ENCODE data around the gene INKA2. TPM values are rescaled to one million over a fixed set of nuclear protein-coding genes. Genes with fewer than 3 reads are reported as not detected.

INKA2 gene
- total RNA-seq, 1 experiment from 2014 or later: 0.62 TPM

DNA sequence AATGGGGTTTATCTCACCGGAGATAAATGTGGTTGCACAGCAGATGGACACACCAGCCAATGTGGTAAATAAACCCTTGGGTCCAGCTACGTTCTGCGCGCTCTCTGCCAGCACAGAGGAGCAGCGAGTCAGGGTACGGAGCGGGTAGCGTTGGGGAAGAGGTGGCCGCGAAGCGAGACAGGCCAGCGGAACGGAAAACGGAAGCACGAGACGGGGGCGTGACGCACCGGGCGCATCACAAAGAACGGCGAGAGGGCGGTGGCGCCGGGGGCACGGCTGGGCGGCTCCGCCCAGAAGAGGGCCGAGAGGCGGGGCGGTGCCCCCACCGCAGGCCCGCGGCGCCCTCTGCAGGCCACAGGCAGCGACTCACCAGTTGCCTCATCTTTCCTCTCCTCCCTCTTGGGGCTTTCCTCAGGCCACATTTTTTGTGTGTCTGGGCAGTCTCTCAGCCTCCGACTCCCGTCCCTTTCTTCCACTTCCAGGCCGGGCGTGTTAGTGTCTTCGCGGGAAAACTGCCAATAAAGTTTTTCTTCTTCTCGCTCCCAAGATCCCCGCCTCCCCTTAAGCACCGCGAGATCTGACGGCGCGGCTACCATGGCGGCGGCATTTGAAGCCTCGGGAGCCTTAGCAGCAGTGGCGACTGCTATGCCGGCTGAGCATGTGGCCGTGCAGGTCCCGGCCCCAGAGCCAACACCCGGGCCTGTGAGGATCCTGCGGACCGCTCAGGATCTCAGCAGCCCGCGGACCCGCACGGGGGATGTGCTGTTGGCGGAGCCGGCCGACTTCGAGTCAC, 16.3 kb upstream of the INKA2 start, which contains the start of gene DDX20:
Gene DDX20, plus strand, starts transcription at position 571 of the 793 bp plus-strand sequence. Its CDS starts 24 bp downstream, at position 595.
- H3K27me3 ChIP-seq (replicated peaks; ENCODE audit: insufficient read depth, low read depth, low read length, poor library complexity): no peaks in the 10 kb centered on the region
- peaks cover 7% of the 10 kb centered on the region for H3K4me1 ChIP-seq (ENCODE audit: insufficient read depth, low read length, poor library complexity, severe bottlenecking)
- BruUV-seq (replicated peaks): no TSS peak
- peak; percentile 98 for DNase-seq (ENCODE audit: low spot score)
- TF ChIP-seq, protein P1, sequence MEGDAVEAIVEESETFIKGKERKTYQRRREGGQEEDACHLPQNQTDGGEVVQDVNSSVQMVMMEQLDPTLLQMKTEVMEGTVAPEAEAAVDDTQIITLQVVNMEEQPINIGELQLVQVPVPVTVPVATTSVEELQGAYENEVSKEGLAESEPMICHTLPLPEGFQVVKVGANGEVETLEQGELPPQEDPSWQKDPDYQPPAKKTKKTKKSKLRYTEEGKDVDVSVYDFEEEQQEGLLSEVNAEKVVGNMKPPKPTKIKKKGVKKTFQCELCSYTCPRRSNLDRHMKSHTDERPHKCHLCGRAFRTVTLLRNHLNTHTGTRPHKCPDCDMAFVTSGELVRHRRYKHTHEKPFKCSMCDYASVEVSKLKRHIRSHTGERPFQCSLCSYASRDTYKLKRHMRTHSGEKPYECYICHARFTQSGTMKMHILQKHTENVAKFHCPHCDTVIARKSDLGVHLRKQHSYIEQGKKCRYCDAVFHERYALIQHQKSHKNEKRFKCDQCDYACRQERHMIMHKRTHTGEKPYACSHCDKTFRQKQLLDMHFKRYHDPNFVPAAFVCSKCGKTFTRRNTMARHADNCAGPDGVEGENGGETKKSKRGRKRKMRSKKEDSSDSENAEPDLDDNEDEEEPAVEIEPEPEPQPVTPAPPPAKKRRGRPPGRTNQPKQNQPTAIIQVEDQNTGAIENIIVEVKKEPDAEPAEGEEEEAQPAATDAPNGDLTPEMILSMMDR (conservative IDR thresholded peaks at IDR 0.05; ENCODE audit: low read depth, low read length): peak; percentile 83
- no peak for TF ChIP-seq EZH2 (IDR thresholded peaks at IDR 0.05; ENCODE audit: borderline replicate concordance, low read depth, low read length, poor library complexity, severe bottlenecking)
- peak within 1 kb of the TSS; percentile 92 for H3K4me3 ChIP-seq (ENCODE audit: low read depth, low read length, poor library complexity, severe bottlenecking)
- H3K36me3 ChIP-seq (ENCODE audit: insufficient read depth, low read length, poor library complexity, severe bottlenecking): peaks cover 22% of the 10 kb centered on the region
- peak within 1 kb of the TSS; percentile 95 for H3K27ac ChIP-seq (ENCODE audit: low read depth, low read length, poor library complexity, severe bottlenecking)
- ChIA-PET CTCF (interaction anchor here (0.5 to 1.1 kb wide), 3 partner anchors 12 to 248 kb away, joined by 3 to 4 read pairs (median 3); partner anchors contain the start of gene INKA2), POLR2A (ENCODE audit: low non-redundant PET) (no interaction called here)
- intact Hi-C loops (cut with micrococcal nuclease; ENCODE audit: unreplicated experiment): loop anchor here (1.0 to 5.0 kb wide), 2 partner anchors 15 to 308 kb away; partner anchors contain the start of genes ATP5PB and WDR77
- H3K9me3 ChIP-seq (ENCODE audit: low read depth, low read length, poor library complexity, severe bottlenecking): no peaks in the 10 kb centered on the region

DNA sequence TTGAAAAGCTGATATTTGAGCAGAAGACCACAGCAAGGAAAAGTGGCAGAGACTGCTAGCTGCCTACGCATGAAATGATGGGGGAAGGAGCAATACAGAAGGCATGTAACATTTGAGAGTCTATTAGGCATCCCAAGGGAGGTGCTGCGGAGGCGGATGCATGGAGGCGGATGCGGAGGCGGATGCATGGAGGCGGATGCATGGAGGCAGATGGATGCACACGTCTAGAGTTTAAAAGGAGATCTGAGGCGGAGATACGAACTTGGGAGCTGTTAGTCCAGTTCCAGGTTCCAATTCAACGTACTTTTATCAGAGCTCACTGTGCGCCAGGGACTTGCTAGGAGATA, 15.8 kb upstream of the INKA2 start:
- TF ChIP-seq EZH2 (IDR thresholded peaks at IDR 0.05; ENCODE audit: borderline replicate concordance, low read depth, low read length, poor library complexity, severe bottlenecking): no peak
- TF ChIP-seq, protein P1 (conservative IDR thresholded peaks at IDR 0.05; ENCODE audit: low read depth, low read length): no peak
- peaks cover 7% of the 10 kb centered on the region for H3K4me1 ChIP-seq (ENCODE audit: insufficient read depth, low read length, poor library complexity, severe bottlenecking)
- CTCF ChIA-PET: interaction anchor here (0.5 to 1.1 kb wide), 3 partner anchors 13 to 247 kb away, joined by 3 to 4 read pairs (median 3); partner anchors contain the start of gene INKA2
- POLR2A ChIA-PET (ENCODE audit: low non-redundant PET): no interaction called here
- H3K36me3 ChIP-seq (ENCODE audit: insufficient read depth, low read length, poor library complexity, severe bottlenecking): peaks cover 16% of the 10 kb centered on the region
- H3K4me3 ChIP-seq (ENCODE audit: low read depth, low read length, poor library complexity, severe bottlenecking): peak overlapping the region; percentile 92
- no peaks in the 10 kb centered on the region for H3K9me3 ChIP-seq (ENCODE audit: low read depth, low read length, poor library complexity, severe bottlenecking)
- TSS peak; percentile 77 for BruUV-seq (replicated peaks)
- peak overlapping the region; percentile 95 for H3K27ac ChIP-seq (ENCODE audit: low read depth, low read length, poor library complexity, severe bottlenecking)
- DNase-seq (ENCODE audit: low spot score): peak; percentile 82
- intact Hi-C loops (cut with micrococcal nuclease; ENCODE audit: unreplicated experiment): loop anchor here (1.0 to 5.0 kb wide), 2 partner anchors 15 to 308 kb away; partner anchors contain the start of genes ATP5PB and WDR77
- H3K27me3 ChIP-seq (replicated peaks; ENCODE audit: insufficient read depth, low read depth, low read length, poor library complexity): no peaks in the 10 kb centered on the region

DNA sequence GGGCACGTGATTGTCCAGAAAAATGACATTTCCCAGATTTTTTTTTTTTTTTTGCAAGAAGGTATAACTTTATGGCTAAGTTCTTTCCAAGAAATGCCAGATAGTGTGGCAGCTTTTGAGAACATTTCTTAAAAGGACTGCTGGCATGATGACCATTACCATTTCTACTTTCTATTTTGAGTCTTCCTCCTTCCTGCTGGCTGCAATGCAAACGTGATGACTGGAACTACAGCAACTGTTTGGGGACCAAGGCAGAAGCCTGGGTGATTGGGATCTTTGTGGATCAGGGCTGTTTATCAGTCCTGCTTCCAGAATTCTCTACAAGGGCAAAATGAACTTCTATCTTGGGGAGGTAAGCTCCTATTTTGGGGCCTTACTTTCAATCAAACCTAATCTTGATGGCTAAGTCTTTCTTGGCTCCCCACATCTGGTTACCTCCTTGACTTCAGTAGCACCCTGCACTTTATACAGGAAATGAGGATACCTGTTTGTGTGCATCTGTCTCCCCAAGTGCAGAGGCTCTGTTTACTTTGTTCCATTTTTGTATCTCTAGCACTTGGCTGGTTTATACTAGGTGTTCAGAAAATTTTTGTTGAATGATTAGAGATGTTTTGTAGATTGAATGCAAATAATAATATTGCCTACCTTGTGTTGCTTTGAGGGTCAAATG, 12.8 kb upstream of the INKA2 start:
- BruUV-seq (replicated peaks): no TSS peak
- POLR2A ChIA-PET (ENCODE audit: low non-redundant PET): no interaction called here

More for the DNA sequence above, 12.8 kb upstream of the INKA2 start:
- Histone ChIP-seq H3K27ac (ENCODE audit: low read depth, low read length, poor library complexity, severe bottlenecking) (no peak overlapping the region), H3K36me3 (ENCODE audit: insufficient read depth, low read length, poor library complexity, severe bottlenecking) (no peaks in the 10 kb centered on the region), H3K4me3 (ENCODE audit: low read depth, low read length, poor library complexity, severe bottlenecking) (no peak overlapping the region), H3K9me3 (ENCODE audit: low read depth, low read length, poor library complexity, severe bottlenecking) (no peaks in the 10 kb centered on the region), H3K27me3 (replicated peaks; ENCODE audit: insufficient read depth, low read depth, low read length, poor library complexity) (no peaks in the 10 kb centered on the region), H3K4me1 (ENCODE audit: insufficient read depth, low read length, poor library complexity, severe bottlenecking) (peaks cover 7% of the 10 kb centered on the region)
- CTCF ChIA-PET: no interaction called here
- intact Hi-C loops (cut with micrococcal nuclease; ENCODE audit: unreplicated experiment): no loop called here
- TF ChIP-seq, protein P1 (conservative IDR thresholded peaks at IDR 0.05; ENCODE audit: low read depth, low read length): no peak
- no peak for TF ChIP-seq EZH2 (IDR thresholded peaks at IDR 0.05; ENCODE audit: borderline replicate concordance, low read depth, low read length, poor library complexity, severe bottlenecking)
- no peak for DNase-seq (ENCODE audit: low spot score)

Measured in A673 (cell line).